K562 (cell line): ENCODE data around the gene SNX12. TPM values are rescaled to one million over a fixed set of nuclear protein-coding genes. Genes with fewer than 3 reads are reported as not detected.

Experiments
- ATAC-seq: fragments of 200-7000 bp; cut with Tn5 transposase; 3 replicates; pipeline ENCODE4 v1.9.1; 2020; ENCODE audit warnings: moderate library complexity
- BruUV-seq: library from RNA; stranded (reverse); fragments of 400-500 nt; replicated peaks from 2 replicates; lab custom pipeline; 2021; lab: Mats Ljungman, UMichigan
- CTCF ChIA-PET: fragments of 300-600 bp; formaldehyde crosslinking; extraction: SDS; loops from one replicate; lab custom pipeline; 2021; ENCODE audit warnings: low intra/inter-chr PET ratio; lab: Yijun Ruan, JAX
- POLR2A ChIA-PET: fragments of 300-600, 350-650 bp; sonication (Branson Sonifier 250); formaldehyde crosslinking; extraction: SDS; loops from one replicate; lab custom pipeline; 2021; ENCODE audit warnings: antibody characterized with exemption, inconsistent platforms; lab: Yijun Ruan, JAX
- DNase-seq, 4 experiments: peaks; one replicate each; pipeline versions ENCODE4 v3.0.0 to v3.0.0-alpha.2; 2011 to 2018; ENCODE audit warnings: low spot score in 3 of 4, mixed read lengths in 3 of 4; ENCODE audit errors: extremely low read depth in 1 of 4
- FAIRE-seq: peaks from 2 replicates; lab custom pipeline; 2011; peaks lifted over from hg19 to GRCh38; lab: Jason Lieb, UNC
- H2AFZ ChIP-seq: 2 replicates; pipeline ENCODE4 v1.6.0; 2011; ENCODE audit warnings: low read depth, low read length, control low read depth, inconsistent platforms
- H3K27ac ChIP-seq: fragments of 200-600 bp; 3 replicates; pipeline ENCODE4 v1.8.0; 2011; ENCODE audit warnings: low read depth, mild to moderate bottlenecking, control low read depth, inconsistent platforms, low read length, moderate library complexity, mixed read lengths; ENCODE audit errors: extremely low read depth
- H3K27me3 ChIP-seq, 2 experiments: fragments of 300-600 bp in 1 of 2; 2 replicates in 1 of 2; 3 replicates in 1 of 2; pipeline versions ENCODE4 v1.6.0 to v1.8.0; 2011; ENCODE audit warnings: inconsistent platforms in 2 of 2, low read length in 2 of 2, mild to moderate bottlenecking in 1 of 2, mixed read lengths in 1 of 2, moderate library complexity in 1 of 2; ENCODE audit not compliant: control insufficient read depth in 2 of 2, insufficient read depth in 2 of 2
- H3K36me3 ChIP-seq: fragments of 300-600 bp; 3 replicates; pipeline ENCODE4 v1.8.0; 2011; ENCODE audit warnings: mild to moderate bottlenecking, low read length, inconsistent platforms; ENCODE audit not compliant: control insufficient read depth, insufficient read depth
- H3K4me1 ChIP-seq, 2 experiments: fragments of 200-600 bp in 1 of 2; replicated peaks in 1 of 2; 2 replicates in 1 of 2; 3 replicates in 1 of 2; pipeline versions ENCODE4 v1.5.1 to v1.8.0; 2011; ENCODE audit warnings: inconsistent platforms in 2 of 2, low read length in 2 of 2, mild to moderate bottlenecking in 1 of 2, mixed read lengths in 1 of 2, moderate library complexity in 1 of 2; ENCODE audit not compliant: control insufficient read depth in 2 of 2, insufficient read depth in 2 of 2
- H3K4me2 ChIP-seq: 2 replicates; pipeline ENCODE4 v1.6.1; 2011; ENCODE audit warnings: low read length, control low read depth, inconsistent platforms, mixed read lengths; ENCODE audit not compliant: insufficient read depth
- H3K4me3 ChIP-seq: fragments of 200-600 bp; sonication (generic), shearing (Covaris generic); 2 replicates; pipeline ENCODE4 v1.5.1; 2016; ENCODE audit warnings: control low read depth, inconsistent platforms
- H3K79me2 ChIP-seq: fragments of 200-600 bp; 3 replicates; pipeline ENCODE4 v1.8.0; 2011; ENCODE audit warnings: low read length, inconsistent platforms; ENCODE audit not compliant: control insufficient read depth, insufficient read depth
- H3K9ac ChIP-seq, 2 experiments: 2 replicates each; pipeline versions ENCODE4 v1.6.0 to v1.6.1; 2011; ENCODE audit warnings: low read depth in 2 of 2, low read length in 2 of 2, control low read depth in 1 of 2, inconsistent platforms in 1 of 2, mild to moderate bottlenecking in 1 of 2, mixed read lengths in 1 of 2; ENCODE audit not compliant: insufficient read depth in 1 of 2
- H3K9me1 ChIP-seq: one replicate; pipeline ENCODE4 v1.6.0; 2011; ENCODE audit warnings: inconsistent platforms, mild to moderate bottlenecking, low read length, moderate library complexity; ENCODE audit not compliant: control insufficient read depth, insufficient read depth
- H3K9me3 ChIP-seq: replicated peaks from 2 replicates; pipeline ENCODE4 v1.5.1; 2011; ENCODE audit warnings: low read depth, low read length, inconsistent platforms; ENCODE audit not compliant: control insufficient read depth, insufficient read depth
- H4K20me1 ChIP-seq: replicated peaks from 2 replicates; pipeline ENCODE4 v1.6.1; 2011; ENCODE audit warnings: low read length, inconsistent platforms, mixed read lengths; ENCODE audit not compliant: control insufficient read depth, insufficient read depth
- CREM ChIP-seq: IDR thresholded peaks from 2 replicates; pipeline ENCODE4 v1.6.1; 2014; ENCODE audit warnings: antibody characterized with exemption, low read depth
- EGR1 ChIP-seq: fragments of 450-650 bp; conservative IDR thresholded peaks from 2 replicates; pipeline ENCODE4 v1.6.1; 2017; ENCODE audit warnings: mild to moderate bottlenecking
- GABPA ChIP-seq: fragments of 200-800 bp; sonication (Bioruptor generic); conservative IDR thresholded peaks from 2 replicates; pipeline ENCODE4 v1.6.1; 2016; ENCODE audit warnings: low read depth, missing genetic modification characterization, missing compliant biosample characterization
- HDAC2 ChIP-seq: fragments of 450-650 bp; IDR thresholded peaks from 2 replicates; pipeline ENCODE4 v1.6.1; 2016; ENCODE audit warnings: mild to moderate bottlenecking
- NCOA4 ChIP-seq: fragments of 450-650 bp; IDR thresholded peaks from 2 replicates; pipeline ENCODE4 v1.6.1; 2018; ENCODE audit warnings: mild to moderate bottlenecking; ENCODE audit not compliant: partially characterized antibody
- NFRKB ChIP-seq: fragments of 450-650 bp; IDR thresholded peaks from 2 replicates; pipeline ENCODE4 v1.6.1; 2016; ENCODE audit warnings: low read depth
- POLR2A ChIP-seq: fragments of 450-650 bp; conservative IDR thresholded peaks from 2 replicates; pipeline ENCODE4 v1.6.1; 2016
- RBFOX2 ChIP-seq: fragments of 200-400 bp; formaldehyde crosslinking; IDR thresholded peaks from 2 replicates; pipeline ENCODE4 v1.6.1; 2017; ENCODE audit warnings: low read depth, mild to moderate bottlenecking, low read length, moderate library complexity
- VEZF1 ChIP-seq: fragments of 200-800 bp; sonication (Bioruptor generic); IDR thresholded peaks from 2 replicates; pipeline ENCODE4 v1.6.1; 2017; ENCODE audit warnings: missing genetic modification characterization, missing compliant biosample characterization
- YY1 ChIP-seq, 3 experiments: IDR thresholded peaks; 2 replicates each; pipeline ENCODE4 v1.6.1; 2011; ENCODE audit warnings: low read length in 2 of 3, mild to moderate bottlenecking in 2 of 3, moderate library complexity in 2 of 3, borderline replicate concordance in 1 of 3, control low read depth in 1 of 3, low read depth in 1 of 3; ENCODE audit not compliant: insufficient read depth in 3 of 3, insufficient replicate concordance in 2 of 3, control insufficient read depth in 1 of 3, insufficient read length in 1 of 3; ENCODE audit errors: extremely low read depth in 1 of 3
- ZNF239 ChIP-seq: fragments of 250-450 bp; sonication (Bioruptor Pico); IDR thresholded peaks from 2 replicates; pipeline ENCODE4 v1.4.0; 2020; ENCODE audit warnings: mild to moderate bottlenecking
- ZNF592 ChIP-seq: fragments of 450-650 bp; IDR thresholded peaks from 2 replicates; pipeline ENCODE4 v1.6.1; 2017; ENCODE audit warnings: antibody characterized with exemption, mild to moderate bottlenecking
- ZNF766 ChIP-seq: fragments of 200-800 bp; sonication (Bioruptor generic); conservative IDR thresholded peaks from 2 replicates; pipeline ENCODE4 v1.6.1; 2016; ENCODE audit warnings: missing genetic modification characterization, missing compliant biosample characterization
- WGBS: fragments of 100-300 bp; shearing (Covaris generic); methylation state at CpG from one replicate; pipeline ENCODE4 v1.1.6; 2016; ENCODE audit warnings: low coverage, mixed read lengths; ENCODE audit not compliant: insufficient coverage; ENCODE audit errors: missing lambda C conversion rate; 5-methylcytosine and 5-hydroxymethylcytosine counted together
- in situ Hi-C: fragments of 300-500 bp; cut with MboI; formaldehyde crosslinking; loops from 4 replicates; pipeline ENCODE4 v1.15.0; 2018; ENCODE audit warnings: inconsistent platforms, mixed read lengths
- intact Hi-C: fragments of 100-400 bp; cut with micrococcal nuclease; formaldehyde crosslinking; loops from 2 replicates; pipeline ENCODE4 v1.14.2; 2022
- polyA plus RNA-seq, 8 experiments: library from polyadenylated mRNA; depleted of rRNA in 4 of 8; stranded (reverse) in 5 of 8; unstranded in 3 of 8; fragments of >200 nt; fragmentation: Nextera tagmentation in 2 of 8; fragmentation: Illumina TruSeq in 1 of 8; extraction: Ambion mirVana in 2 of 8; extraction: Trizol in 1 of 8; gene quantifications; 2 replicates each; pipeline versions ENCODE4 v1.2.1 to v1.2.3, GENCODE V29; 2011 to 2014; ENCODE audit warnings: inconsistent platforms in 1 of 8, missing spikeins in 1 of 8
- total RNA-seq, 7 experiments: library from RNA; depleted of rRNA in 6 of 7; stranded (reverse); fragments of >200 nt in 6 of 7; fragmentation: Illumina TruSeq in 2 of 7; extraction: Trizol in 2 of 7; gene quantifications; 2 replicates each; pipeline versions ENCODE4 v1.2.1 to v1.2.3, GENCODE V29; 2011 to 2021; ENCODE audit warnings: low replicate concordance in 1 of 7

Gene SNX12
- total and polyA plus RNA-seq, 9 of the 15 experiments (the other 6 are each of a cell fraction or from before 2014, with no cell fraction given), result 12.7 to 50.3 (median 37.1) TPM

GRCh38 chrX:71111141-71111843, 43.2 kb upstream of the SNX12 start, which contains the start of gene IL2RG:
Gene IL2RG, minus strand, starts transcription at chrX:71111577. Its CDS starts 38 bp downstream, at chrX:71111539.
- H2AFZ ChIP-seq, result peak within 1 kb of the TSS; percentile 94
- in situ Hi-C loops, result no loop called here

More at GRCh38 chrX:71111141-71111843, 43.2 kb upstream of the SNX12 start, which contains the start of gene IL2RG:
- POLR2A ChIA-PET, result interaction anchor here (0.7 kb wide), 2 partner anchors 9 to 10 kb away, joined by 3 read pairs; no protein-coding TSS in a partner anchor
- H3K79me2 ChIP-seq, result peaks cover 7% of the 10 kb centered on the region; the same call in 2 of the 3 replicates
- peak within 1 kb of the TSS; percentile 34 for H3K4me3 ChIP-seq
- H3K9me1 ChIP-seq, result no peaks in the 10 kb centered on the region
- no peaks in the 10 kb centered on the region for H3K36me3 ChIP-seq
- peak; percentile 45 to 67 (median 52) for DNase-seq
- no peak for TF ChIP-seq HDAC2
- peak; percentile 76 for TF ChIP-seq EGR1
- peak in 2 of 3 experiments; percentile 22 to 62 for TF ChIP-seq YY1 (IDR thresholded peaks at IDR 0.05; ENCODE audit: borderline replicate concordance in 1 of 3, control insufficient read depth in 1 of 3, extremely low read depth in 1 of 3, insufficient read depth in 3 of 3, insufficient read length in 1 of 3, insufficient replicate concordance in 2 of 3, low read depth in 1 of 3, low read length in 2 of 3)
- 0 out of 2 replicates have a peak, but pooled peaks have one; percentile 38 for TF ChIP-seq GABPA (tag)
- peak; percentile 15; the same call in 1 of the 2 replicates for TF ChIP-seq VEZF1
- 0 out of 2 replicates have a peak, but pooled peaks have one; percentile 30 for TF ChIP-seq RBFOX2
- TF ChIP-seq ZNF239 (CRISPR knock-in tag), result no peak
- TF ChIP-seq NFRKB, result 0 out of 2 replicates have a peak, but pooled peaks have one; percentile 37
- 0 out of 2 replicates have a peak, but pooled peaks have one; percentile 20 for TF ChIP-seq ZNF766
- TF ChIP-seq NCOA4, result no peak
- peak; percentile 59 for TF ChIP-seq POLR2A
- peak; percentile 74; the same call in 1 of the 2 replicates for TF ChIP-seq ZNF592
- TF ChIP-seq CREM, result 0 out of 2 replicates have a peak, but pooled peaks have one; percentile 26
- H3K4me1 ChIP-seq, result peaks cover 26 to 56% of the 10 kb centered on the region in 2 experiments
- CTCF ChIA-PET, result no interaction called here
- peak within 1 kb of the TSS; percentile 65 for H3K27ac ChIP-seq
- peak within 1 kb of the TSS; percentile 88 for H3K4me2 ChIP-seq
- TSS peak; percentile 66 for BruUV-seq
- H3K9ac ChIP-seq, result peak within 1 kb of the TSS; percentile 63 to 72; a peak in 3 of 4 replicates
- peak; percentile 56 for ATAC-seq
- 14% methylated on average over 6 of the region's 8 CpGs for WGBS
- peak; percentile 66 for FAIRE-seq
- no peaks in the 10 kb centered on the region for H3K27me3 ChIP-seq
- H4K20me1 ChIP-seq, result no peaks in the 10 kb centered on the region
- intact Hi-C loops, result no loop called here
- no peaks in the 10 kb centered on the region for H3K9me3 ChIP-seq
